CD14-positive monocyte (primary cell): Measurements from ENCODE around the gene DNAH1. TPM values are rescaled to one million over a fixed set of nuclear protein-coding genes. Genes with fewer than 3 reads are reported as not detected.

ENCODE experiments used
- DNase-seq, 3 donors: peaks; one replicate each; pipeline ENCODE4 v3.0.0-alpha.2; 2011 to 2022
- H2AFZ ChIP-seq: 2 replicates; pipeline ENCODE4 v1.6.0; 2012; ENCODE audit warnings: mild to moderate bottlenecking, low read depth, low read length, inconsistent platforms; ENCODE audit not compliant: insufficient read depth, poor library complexity, severe bottlenecking
- H3K27ac ChIP-seq, 2 donors: 1 replicate in 1 of 2; 2 replicates in 1 of 2; pipeline ENCODE4 v1.5.1; 2012 to 2013; ENCODE audit warnings: low read length in 2 of 2, control low read depth in 1 of 2, inconsistent platforms in 1 of 2, low read depth in 1 of 2, mild to moderate bottlenecking in 1 of 2
- H3K27me3 ChIP-seq, 2 donors: one replicate each; pipeline versions ENCODE4 v1.6.0 to v1.6.1; 2011 to 2013; ENCODE audit warnings: low read length in 2 of 2; ENCODE audit not compliant: control insufficient read depth in 2 of 2, insufficient read depth in 2 of 2
- H3K36me3 ChIP-seq, 2 donors: replicated peaks in 1 of 2; 1 replicate in 1 of 2; 2 replicates in 1 of 2; pipeline versions ENCODE4 v1.5.1 to v1.6.1; 2012 to 2013; ENCODE audit warnings: low read length in 2 of 2, control low read depth in 1 of 2, inconsistent platforms in 1 of 2, mild to moderate bottlenecking in 1 of 2; ENCODE audit not compliant: insufficient read depth in 2 of 2, control insufficient read depth in 1 of 2
- H3K4me1 ChIP-seq, 2 donors: 1 replicate in 1 of 2; 2 replicates in 1 of 2; pipeline versions ENCODE4 v1.5.1 to v1.6.1; 2012 to 2013; ENCODE audit warnings: low read length in 2 of 2, control low read depth in 1 of 2, inconsistent platforms in 1 of 2, mild to moderate bottlenecking in 1 of 2, moderate library complexity in 1 of 2; ENCODE audit not compliant: insufficient read depth in 2 of 2, control insufficient read depth in 1 of 2
- H3K4me2 ChIP-seq: replicated peaks from 2 replicates; pipeline ENCODE3; 2012; ENCODE audit warnings: low read length, moderate library complexity, mild to moderate bottlenecking; ENCODE audit not compliant: poor library complexity, severe bottlenecking; ENCODE audit errors: extremely low read depth
- H3K4me3 ChIP-seq, 3 experiments: fragments of 200-600 bp in 1 of 3; sonication (generic) in 1 of 3; replicated peaks in 1 of 3; 1 replicate in 2 of 3; 2 replicates in 1 of 3; pipeline ENCODE4 v1.5.1; 2011 to 2013; ENCODE audit warnings: low read length in 3 of 3, mild to moderate bottlenecking in 3 of 3, control low read depth in 2 of 3, low read depth in 2 of 3, inconsistent platforms in 1 of 3, moderate library complexity in 1 of 3
- H3K79me2 ChIP-seq: 2 replicates; pipeline ENCODE4 v1.6.0; 2012; ENCODE audit warnings: mild to moderate bottlenecking, control low read depth, inconsistent platforms, low read length, moderate library complexity; ENCODE audit not compliant: insufficient read depth
- H3K9ac ChIP-seq: 2 replicates; pipeline ENCODE4 v1.6.0; 2017; ENCODE audit warnings: low read length, mild to moderate bottlenecking; ENCODE audit not compliant: insufficient read depth, poor library complexity, severe bottlenecking
- H3K9me3 ChIP-seq, 2 donors: replicated peaks in 1 of 2; 1 replicate in 1 of 2; 2 replicates in 1 of 2; pipeline versions ENCODE4 v1.5.1 to v1.6.1; 2012 to 2013; ENCODE audit warnings: low read length in 2 of 2, control low read depth in 1 of 2; ENCODE audit not compliant: control insufficient read depth in 1 of 2, insufficient read depth in 1 of 2
- H4K20me1 ChIP-seq: 2 replicates; pipeline ENCODE4 v1.6.0; 2012; ENCODE audit warnings: mild to moderate bottlenecking, low read length, control low read depth, moderate library complexity; ENCODE audit not compliant: insufficient read depth
- H3K27ac Mint-ChIP-seq, 7 donors: one replicate each; pipeline ENCODE4 v1.8.0; 2020; ENCODE audit warnings: mild to moderate bottlenecking in 7 of 7, mixed read lengths in 7 of 7, moderate library complexity in 6 of 7, inconsistent platforms in 2 of 7
- H3K27me3 Mint-ChIP-seq, 3 donors: one replicate each; pipeline ENCODE4 v1.8.0; 2021 to 2022; ENCODE audit warnings: low read depth in 3 of 3, mild to moderate bottlenecking in 3 of 3, mixed read lengths in 3 of 3, moderate library complexity in 3 of 3, inconsistent platforms in 1 of 3
- H3K36me3 Mint-ChIP-seq, 2 donors: one replicate each; pipeline ENCODE4 v1.8.0; 2020; ENCODE audit warnings: mixed read lengths in 2 of 2, inconsistent platforms in 1 of 2, mild to moderate bottlenecking in 1 of 2
- H3K4me1 Mint-ChIP-seq: one replicate; pipeline ENCODE4 v1.8.0; 2020; ENCODE audit warnings: mild to moderate bottlenecking, mixed read lengths
- H3K4me3 Mint-ChIP-seq, 2 donors: one replicate each; pipeline ENCODE4 v1.8.0; 2020; ENCODE audit warnings: mild to moderate bottlenecking in 2 of 2, mixed read lengths in 2 of 2, moderate library complexity in 1 of 2
- H3K9me3 Mint-ChIP-seq, 7 donors: one replicate each; pipeline ENCODE4 v1.8.0; 2020 to 2022; ENCODE audit warnings: mixed read lengths in 7 of 7, mild to moderate bottlenecking in 6 of 7, moderate library complexity in 6 of 7, inconsistent platforms in 2 of 7
- WGBS: methylation state at CpG from one replicate; pipeline ENCODE4 v1.1.5; 2013; ENCODE audit warnings: missing lambda C conversion rate; ENCODE audit not compliant: insufficient coverage; 5-methylcytosine and 5-hydroxymethylcytosine counted together
- intact Hi-C, 2 donors: fragments of 100-400 bp; cut with micrococcal nuclease; formaldehyde crosslinking; loops; one replicate each; pipeline versions ENCODE4 v1.15.0 to v1.15.1; 2023
- polyA plus RNA-seq, 3 donors: library from polyadenylated mRNA; depleted of rRNA in 1 of 3; unstranded in 2 of 3; stranded (reverse) in 1 of 3; fragments of 300-500 nt in 2 of 3; fragments of >200 nt in 1 of 3; fragmentation: Illumina TruSeq in 2 of 3; gene quantifications; 1 replicate in 2 of 3; 2 replicates in 1 of 3; pipeline ENCODE4 v1.2.3, GENCODE V29; 2012 to 2021
- TF ChIP-seq, protein P1 (sequence below): fragments of 200-600 bp; IDR thresholded peaks from one replicate; pipeline ENCODE4 v1.8.0; 2022; ENCODE audit warnings: antibody characterized with exemption, mild to moderate bottlenecking

DNAH1 gene
- polyA plus RNA-seq, 3 donors: 0.15 to 47.0 (median 0.25) TPM

DNA sequence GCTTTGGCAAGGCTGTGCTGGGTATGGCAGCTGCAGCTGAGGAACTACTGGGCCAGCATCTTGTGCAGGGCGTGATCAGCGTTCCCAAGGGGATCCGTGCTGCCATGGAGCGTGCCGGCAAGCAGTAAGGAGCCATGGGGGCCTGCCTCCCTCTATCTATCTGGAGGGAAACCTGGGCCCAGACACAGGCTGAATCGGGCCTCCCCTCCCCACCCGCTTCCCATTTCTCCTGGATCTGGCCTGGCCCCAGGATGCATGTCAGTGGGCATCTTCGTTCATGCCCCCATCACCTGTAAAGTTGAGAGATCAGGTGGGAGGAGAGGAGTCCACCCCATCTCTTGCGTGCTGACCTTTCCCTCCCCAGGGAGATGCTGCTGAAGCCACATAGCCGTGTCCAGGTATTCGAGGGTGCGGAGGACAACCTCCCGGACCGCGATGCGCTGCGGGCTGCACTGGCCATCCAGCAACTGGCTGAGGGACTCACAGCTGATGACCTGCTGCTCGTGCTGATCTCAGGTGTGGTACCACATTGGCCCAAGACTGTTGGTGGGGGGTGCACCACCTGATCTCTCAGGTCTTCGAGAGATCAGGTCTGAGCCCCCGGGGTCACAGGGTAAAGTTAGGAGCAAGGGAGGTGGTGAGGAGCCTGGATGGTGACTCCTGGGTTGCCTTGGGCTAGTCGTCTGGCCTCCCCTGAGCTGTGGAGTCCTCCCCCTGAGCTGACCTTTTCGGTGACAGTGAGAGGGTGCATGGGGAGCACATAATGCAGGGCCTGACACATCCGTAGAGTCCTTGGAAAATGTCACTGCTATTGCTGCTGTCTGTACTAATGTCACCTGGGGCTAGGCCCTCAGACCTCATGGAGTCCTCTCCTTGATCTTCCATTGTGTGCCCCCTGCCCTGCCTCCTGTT is 25.3 kb upstream of the DNAH1 start:
- TF ChIP-seq, protein P1, sequence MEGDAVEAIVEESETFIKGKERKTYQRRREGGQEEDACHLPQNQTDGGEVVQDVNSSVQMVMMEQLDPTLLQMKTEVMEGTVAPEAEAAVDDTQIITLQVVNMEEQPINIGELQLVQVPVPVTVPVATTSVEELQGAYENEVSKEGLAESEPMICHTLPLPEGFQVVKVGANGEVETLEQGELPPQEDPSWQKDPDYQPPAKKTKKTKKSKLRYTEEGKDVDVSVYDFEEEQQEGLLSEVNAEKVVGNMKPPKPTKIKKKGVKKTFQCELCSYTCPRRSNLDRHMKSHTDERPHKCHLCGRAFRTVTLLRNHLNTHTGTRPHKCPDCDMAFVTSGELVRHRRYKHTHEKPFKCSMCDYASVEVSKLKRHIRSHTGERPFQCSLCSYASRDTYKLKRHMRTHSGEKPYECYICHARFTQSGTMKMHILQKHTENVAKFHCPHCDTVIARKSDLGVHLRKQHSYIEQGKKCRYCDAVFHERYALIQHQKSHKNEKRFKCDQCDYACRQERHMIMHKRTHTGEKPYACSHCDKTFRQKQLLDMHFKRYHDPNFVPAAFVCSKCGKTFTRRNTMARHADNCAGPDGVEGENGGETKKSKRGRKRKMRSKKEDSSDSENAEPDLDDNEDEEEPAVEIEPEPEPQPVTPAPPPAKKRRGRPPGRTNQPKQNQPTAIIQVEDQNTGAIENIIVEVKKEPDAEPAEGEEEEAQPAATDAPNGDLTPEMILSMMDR: no peak
- Histone ChIP-seq H3K27me3 (no peaks in the 10 kb centered on the region), H3K36me3 (peaks cover 37 to 55% of the 10 kb centered on the region in 2 donors), H3K4me2 (no peak overlapping the region), H2AFZ (no peak overlapping the region), H4K20me1 (peaks cover 9% of the 10 kb centered on the region), H3K4me3 (no peak overlapping the region), H3K9ac (no peak overlapping the region), H3K27ac (no peak overlapping the region), H3K79me2 (peaks cover 50% of the 10 kb centered on the region), H3K9me3 (no peaks in the 10 kb centered on the region), H3K4me1 (peaks cover 12 to 21% of the 10 kb centered on the region in 2 donors)
- Mint-ChIP-seq H3K4me3 (no peak overlapping the region), H3K4me1 (peaks cover 17% of the 10 kb centered on the region), H3K9me3 (no peaks in the 10 kb centered on the region), H3K36me3 (peaks cover 49 to 53% of the 10 kb centered on the region in 2 donors), H3K27me3 (peaks cover 0 to 3% (median 0%) of the 10 kb centered on the region in 3 donors), H3K27ac (peak overlapping the region in 4 of 7 donors; percentile 30 to 64 (median 45))
- no peak for DNase-seq
- WGBS: 98% methylated on average over 17 of the region's 23 CpGs
- intact Hi-C loops: loop anchor here (2.0 to 5.0 kb wide), 2 partner anchors 46 to 48 kb away; no protein-coding TSS in a partner anchor

DNA sequence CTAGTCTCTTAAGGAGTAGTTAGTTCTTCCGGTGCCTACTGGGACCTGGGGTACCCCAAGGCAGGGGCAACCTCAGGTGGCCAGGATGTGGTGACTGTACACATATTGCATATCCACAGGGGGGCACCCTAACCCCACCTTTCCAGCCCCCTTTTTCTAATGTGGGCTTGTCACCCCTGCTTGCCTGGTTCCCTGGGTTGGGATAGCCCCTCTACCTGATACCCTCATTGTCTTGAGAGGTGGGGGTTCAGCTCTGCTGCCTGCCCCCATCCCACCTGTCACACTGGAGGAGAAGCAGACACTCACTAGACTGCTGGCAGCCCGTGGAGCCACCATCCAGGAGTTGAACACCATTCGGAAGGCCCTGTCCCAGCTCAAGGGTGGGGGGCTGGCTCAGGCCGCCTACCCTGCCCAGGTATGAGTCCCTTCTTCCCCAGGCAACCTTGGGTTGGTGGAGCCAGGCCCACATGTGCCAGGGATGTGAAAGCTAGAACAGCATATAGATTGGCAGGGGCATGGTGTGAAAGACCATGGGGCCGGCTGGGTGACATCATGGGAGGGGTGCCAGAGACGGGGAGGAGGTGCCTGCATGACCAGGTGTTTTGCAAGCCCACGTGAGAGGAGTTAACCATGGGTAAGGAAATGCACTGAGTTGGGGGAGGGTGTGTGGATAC is 24.5 kb upstream of the DNAH1 start:
- H3K9me3 ChIP-seq: no peaks in the 10 kb centered on the region
- H3K4me1 ChIP-seq: peaks cover 11 to 20% of the 10 kb centered on the region in 2 donors
- no peak overlapping the region for H3K4me3 Mint-ChIP-seq
- intact Hi-C loops: loop anchor here (2.0 to 5.0 kb wide), 2 partner anchors 46 to 47 kb away; no protein-coding TSS in a partner anchor
- H3K36me3 ChIP-seq: peaks cover 37 to 63% of the 10 kb centered on the region in 2 donors
- peaks cover 0 to 3% (median 0%) of the 10 kb centered on the region in 3 donors for H3K27me3 Mint-ChIP-seq
- H3K9me3 Mint-ChIP-seq: no peaks in the 10 kb centered on the region
- peaks cover 17% of the 10 kb centered on the region for H3K4me1 Mint-ChIP-seq
- H3K4me3 ChIP-seq: no peak overlapping the region
- no peak overlapping the region for H2AFZ ChIP-seq
- H3K27me3 ChIP-seq: no peaks in the 10 kb centered on the region
- 96% methylated on average over 4 of the region's 7 CpGs for WGBS
- H3K27ac Mint-ChIP-seq: peak overlapping the region in 4 of 7 donors; percentile 30 to 81 (median 55)
- peak in 2 of 3 donors; percentile 39 to 41 for DNase-seq
- peak overlapping the region in 1 of 2 donors; percentile 20 for H3K27ac ChIP-seq
- H3K9ac ChIP-seq: no peak overlapping the region
- TF ChIP-seq, protein P1: peak; percentile 71
- H4K20me1 ChIP-seq: peaks cover 15% of the 10 kb centered on the region
- no peak overlapping the region for H3K4me2 ChIP-seq
- H3K79me2 ChIP-seq: peaks cover 47% of the 10 kb centered on the region
- peaks cover 54 to 61% of the 10 kb centered on the region in 2 donors for H3K36me3 Mint-ChIP-seq
